ENCODE results near the gene GALNT11.
"Not testable (repeated sequence)": the region's sequence is repeated elsewhere in the genome, so short reads cannot be mapped to it uniquely, and the experiment has no call there.

Gene GALNT11

DNA sequence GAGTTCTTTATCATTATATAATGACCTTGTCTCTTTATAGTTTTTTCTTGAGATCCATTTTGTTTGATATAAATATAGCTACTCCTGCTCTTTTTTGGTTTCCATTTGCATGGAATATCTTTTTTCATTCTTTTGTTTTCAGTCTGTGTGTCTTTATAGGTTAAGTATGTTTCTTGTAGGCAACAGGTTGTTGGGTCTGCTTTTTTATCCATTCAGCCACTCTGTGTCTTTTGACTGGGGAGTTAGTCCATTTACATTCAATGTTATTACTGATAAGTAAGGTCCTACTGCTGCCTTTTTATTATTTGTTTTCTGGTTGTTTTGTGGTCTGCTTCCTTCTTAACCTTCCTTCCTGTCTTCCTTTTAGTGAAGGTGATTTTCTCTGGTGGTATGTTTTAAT lies 21.1 kb downstream of the GALNT11 start:
- in situ Hi-C loops (cut with HindIII; ENCODE audit: low pct_unique_long_range_greater_than_20kb, low sequenced_read_pairs) = no loop called here
- no peak for DNase-seq (ENCODE audit: low read depth in 1 of 2, low spot score in 1 of 2)
- no peak for TF ChIP-seq JUND (IDR thresholded peaks at IDR 0.05; ENCODE audit: low read depth)

DNA sequence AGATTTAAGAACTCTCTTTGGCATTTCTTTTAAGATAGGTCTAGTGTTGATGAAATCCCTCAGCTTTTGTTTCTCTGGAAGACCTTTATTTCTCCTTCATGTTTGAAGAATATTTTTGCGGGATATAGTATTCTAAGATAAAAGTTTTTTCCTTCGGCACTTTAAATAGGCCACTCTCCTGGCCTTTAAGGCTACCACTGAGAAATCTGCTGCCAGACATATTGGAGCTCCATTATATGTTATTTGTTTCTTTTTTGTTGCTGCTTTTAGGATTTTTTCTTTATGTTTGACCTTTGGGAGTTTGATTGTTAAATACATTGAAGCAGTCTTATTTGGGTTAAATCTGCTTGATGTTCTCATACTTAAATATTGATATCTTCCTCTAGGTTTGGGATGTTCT lies 22.6 kb downstream of the GALNT11 start:
- no peak for TF ChIP-seq JUND (IDR thresholded peaks at IDR 0.05; ENCODE audit: low read depth)
- DNase-seq (ENCODE audit: low read depth in 1 of 2, low spot score in 1 of 2) = no peak
- in situ Hi-C loops (cut with HindIII; ENCODE audit: low pct_unique_long_range_greater_than_20kb, low sequenced_read_pairs) = no loop called here

DNA sequence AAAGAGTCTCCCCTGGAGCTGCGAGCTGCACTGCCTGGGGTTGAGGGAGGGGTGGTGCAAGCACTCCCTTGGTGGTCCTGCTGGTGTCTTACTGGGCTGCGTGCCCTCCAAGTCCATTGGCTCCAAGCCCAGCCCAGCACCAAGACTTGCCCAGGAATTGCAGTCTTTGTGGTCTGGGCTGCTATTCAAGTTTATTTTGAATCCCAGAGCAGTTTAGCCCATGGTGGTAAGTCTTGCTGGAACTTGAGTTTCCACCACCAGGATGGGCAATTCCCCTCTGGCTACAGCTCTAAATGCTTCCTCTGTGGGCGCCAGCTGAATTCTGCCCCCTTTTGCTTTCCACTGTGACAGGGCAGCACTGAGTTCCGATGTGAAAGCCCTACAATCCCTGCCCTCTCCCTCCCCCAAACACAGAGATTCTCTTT lies 25.1 kb downstream of the GALNT11 start:
- DNase-seq (ENCODE audit: low read depth in 1 of 2, low spot score in 1 of 2) = no peak
- no peak for TF ChIP-seq JUND (IDR thresholded peaks at IDR 0.05; ENCODE audit: low read depth)
- in situ Hi-C loops (cut with HindIII; ENCODE audit: low pct_unique_long_range_greater_than_20kb, low sequenced_read_pairs) = no loop called here

DNA sequence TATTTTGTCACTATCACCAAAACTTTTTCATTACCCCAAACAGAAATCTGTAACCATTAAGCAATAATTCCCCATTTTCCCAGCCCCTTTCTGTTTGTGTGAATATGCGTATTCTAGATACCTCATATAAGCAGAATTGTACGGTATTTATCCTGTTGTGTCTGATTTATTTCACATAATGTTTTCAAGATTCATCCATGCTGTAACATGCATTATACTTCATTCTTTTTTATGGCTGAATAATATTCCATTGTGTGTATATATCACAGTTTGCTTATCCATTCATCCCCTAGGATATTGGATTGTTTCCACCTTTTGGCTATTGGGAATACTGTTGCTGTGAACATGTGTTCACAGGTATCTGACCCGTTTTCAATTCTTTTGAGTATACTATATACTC lies 26.5 kb downstream of the GALNT11 start:
- DNase-seq (ENCODE audit: low read depth in 1 of 2, low spot score in 1 of 2) = no peak
- in situ Hi-C loops (cut with HindIII; ENCODE audit: low pct_unique_long_range_greater_than_20kb, low sequenced_read_pairs) = no loop called here
- no peak for TF ChIP-seq JUND (IDR thresholded peaks at IDR 0.05; ENCODE audit: low read depth)

- no peak for DNase-seq (ENCODE audit: low read depth in 1 of 2, low spot score in 1 of 2)
- no peak for TF ChIP-seq JUND (IDR thresholded peaks at IDR 0.05; ENCODE audit: low read depth)
Observed at GRCh38 chr7:152052771-152053170, 27.3 kb downstream of the GALNT11 start.

GRCh38 chr7:152054367-152055230 lies 29.1 kb downstream of the GALNT11 start:
- peak in 1 of 2 experiments; percentile 27 for DNase-seq (ENCODE audit: low read depth in 1 of 2, low spot score in 1 of 2)
- TF ChIP-seq JUND (IDR thresholded peaks at IDR 0.05; ENCODE audit: low read depth) = no peak
- in situ Hi-C loops (cut with HindIII; ENCODE audit: low pct_unique_long_range_greater_than_20kb, low sequenced_read_pairs) = no loop called here

More at GRCh38 chr7:152052771-152053170, 27.3 kb downstream of the GALNT11 start:
- in situ Hi-C loops (cut with HindIII; ENCODE audit: low pct_unique_long_range_greater_than_20kb, low sequenced_read_pairs) = no loop called here

GRCh38 chr7:152056621-152057274 lies 31.3 kb downstream of the GALNT11 start:
- DNase-seq (ENCODE audit: low read depth in 1 of 2, low spot score in 1 of 2) = no peak
- in situ Hi-C loops (cut with HindIII; ENCODE audit: low pct_unique_long_range_greater_than_20kb, low sequenced_read_pairs) = no loop called here
- no peak for TF ChIP-seq JUND (IDR thresholded peaks at IDR 0.05; ENCODE audit: low read depth)

- in situ Hi-C loops (cut with HindIII; ENCODE audit: low pct_unique_long_range_greater_than_20kb, low sequenced_read_pairs) = no loop called here
- TF ChIP-seq JUND (IDR thresholded peaks at IDR 0.05; ENCODE audit: low read depth) = no peak
- no peak for DNase-seq (ENCODE audit: low read depth in 1 of 2, low spot score in 1 of 2)
Observed at GRCh38 chr7:152059311-152059710, 33.8 kb downstream of the GALNT11 start.

- in situ Hi-C loops (cut with HindIII; ENCODE audit: low pct_unique_long_range_greater_than_20kb, low sequenced_read_pairs); DNase-seq (ENCODE audit: low read depth in 1 of 2, low spot score in 1 of 2): not testable (repeated sequence)
Observed at GRCh38 chr7:152061086-152061485, 35.6 kb downstream of the GALNT11 start.

DNA sequence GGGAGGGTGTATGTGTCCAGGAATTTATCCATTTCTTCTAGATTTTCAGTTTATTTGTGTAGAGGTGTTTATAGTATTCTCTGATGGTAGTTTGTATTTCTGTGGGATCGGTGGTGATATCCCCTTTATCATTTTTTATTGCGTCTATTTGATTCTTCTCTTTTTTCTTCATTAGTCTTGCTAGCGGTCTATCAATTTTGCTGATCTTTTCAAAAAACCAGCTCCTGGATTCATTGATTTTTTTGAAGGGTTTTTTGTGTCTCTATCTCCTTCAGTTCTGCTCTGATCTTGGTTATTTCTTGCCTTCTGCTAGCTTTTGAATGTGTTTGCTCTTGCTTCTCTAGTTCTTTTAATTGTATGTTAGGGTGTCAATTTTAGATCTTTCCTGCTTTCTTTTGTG lies 37.7 kb downstream of the GALNT11 start:
- DNase-seq (ENCODE audit: low read depth in 1 of 2, low spot score in 1 of 2); in situ Hi-C loops (cut with HindIII; ENCODE audit: low pct_unique_long_range_greater_than_20kb, low sequenced_read_pairs): not testable (repeated sequence)

DNA sequence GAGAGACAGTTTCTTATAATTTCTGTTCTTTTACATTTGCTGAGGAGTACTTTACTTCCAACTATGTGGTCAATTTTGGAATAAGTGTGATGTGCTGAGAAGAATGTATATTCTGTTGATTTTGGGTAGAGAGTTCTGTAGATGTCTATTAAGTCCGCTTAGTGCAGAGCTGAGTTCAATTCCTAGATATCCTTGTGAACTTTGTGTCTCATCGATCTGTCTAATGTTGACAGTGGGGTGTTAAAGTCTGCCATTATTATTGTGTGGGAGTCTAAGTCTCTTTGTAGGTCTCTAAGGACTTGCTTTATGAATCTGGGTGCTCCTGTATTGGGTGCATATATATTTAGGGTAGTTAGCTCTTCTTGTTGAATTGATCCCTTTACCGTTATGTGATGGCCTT lies 38.3 kb downstream of the GALNT11 start:
- in situ Hi-C loops (cut with HindIII; ENCODE audit: low pct_unique_long_range_greater_than_20kb, low sequenced_read_pairs); DNase-seq (ENCODE audit: low read depth in 1 of 2, low spot score in 1 of 2): not testable (repeated sequence)

- DNase-seq (ENCODE audit: low read depth in 1 of 2, low spot score in 1 of 2); in situ Hi-C loops (cut with HindIII; ENCODE audit: low pct_unique_long_range_greater_than_20kb, low sequenced_read_pairs): not testable (repeated sequence)
Observed at GRCh38 chr7:152065800-152066344, 40.4 kb downstream of the GALNT11 start.

DNA sequence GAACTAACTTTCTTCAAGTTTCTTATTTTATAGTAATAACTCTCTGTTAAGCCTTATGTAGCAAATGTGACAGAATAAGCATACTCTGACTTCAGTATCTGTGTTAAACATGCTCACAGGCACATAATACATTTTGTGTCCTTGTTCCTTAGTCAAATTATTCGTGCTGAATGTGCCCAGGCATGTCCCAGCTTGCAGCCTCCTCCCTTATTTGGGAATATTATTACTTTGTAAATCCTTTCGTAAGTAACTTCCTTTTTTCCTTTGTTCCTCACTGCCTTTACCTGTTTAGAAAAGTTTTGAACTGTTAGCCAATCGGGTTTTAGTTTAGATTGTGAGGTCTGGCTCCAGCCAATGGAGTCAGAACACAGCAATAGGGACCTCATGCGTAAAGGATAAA lies 46.9 kb downstream of the GALNT11 start:
- DNase-seq (ENCODE audit: low read depth in 1 of 2, low spot score in 1 of 2) = no peak
- in situ Hi-C loops (cut with HindIII; ENCODE audit: low pct_unique_long_range_greater_than_20kb, low sequenced_read_pairs) = no loop called here
- TF ChIP-seq JUND (IDR thresholded peaks at IDR 0.05; ENCODE audit: low read depth) = no peak

All from T47D (cell line).